GM04503 (cell line): ENCODE measurements around the gene KEL.

Experiments
- DNase-seq: peaks from one replicate; pipeline ENCODE4 v3.0.0-alpha.2; 2012; ENCODE audit warnings: low read depth

KEL gene

DNA sequence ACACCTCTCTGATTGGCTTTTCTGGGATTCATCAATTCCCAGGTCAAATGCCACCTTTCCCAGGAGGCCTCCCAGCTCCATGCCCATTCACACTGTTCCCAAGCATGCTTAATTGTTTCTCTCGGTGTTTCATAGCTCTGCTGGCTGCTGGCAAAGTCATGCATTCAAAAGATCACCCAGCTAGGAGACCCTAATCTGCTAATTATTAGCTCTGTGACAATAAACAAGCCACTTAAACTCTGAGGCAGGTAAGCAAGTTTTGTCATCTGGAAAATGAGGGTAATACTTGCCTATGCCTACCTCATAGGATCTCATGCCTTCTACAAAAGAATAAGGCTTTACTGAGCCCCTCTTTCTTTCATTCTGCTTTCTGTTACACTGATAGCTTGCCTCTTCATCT lies 828 bp upstream of the KEL start:
- DNase-seq, result no peak

DNA sequence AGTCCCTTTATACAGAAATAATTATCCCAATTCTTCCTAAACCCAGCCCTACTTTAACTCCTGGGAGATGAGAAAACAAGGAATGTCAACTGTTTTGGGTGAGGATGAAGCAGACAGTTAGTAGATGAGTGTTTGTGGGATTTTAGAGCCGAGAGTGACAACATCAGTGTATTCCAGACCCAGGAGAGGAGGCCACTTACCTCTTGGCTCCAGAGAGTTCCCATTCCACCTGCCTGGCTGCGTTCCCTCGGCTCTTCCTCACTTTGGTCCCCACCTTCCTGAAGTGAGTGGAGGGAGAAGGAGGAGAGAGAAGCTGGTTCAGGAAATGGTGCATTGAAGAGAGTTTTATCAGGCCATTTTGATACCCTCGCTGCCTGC lies 579 bp downstream of the KEL start:
- no peak for DNase-seq

DNA sequence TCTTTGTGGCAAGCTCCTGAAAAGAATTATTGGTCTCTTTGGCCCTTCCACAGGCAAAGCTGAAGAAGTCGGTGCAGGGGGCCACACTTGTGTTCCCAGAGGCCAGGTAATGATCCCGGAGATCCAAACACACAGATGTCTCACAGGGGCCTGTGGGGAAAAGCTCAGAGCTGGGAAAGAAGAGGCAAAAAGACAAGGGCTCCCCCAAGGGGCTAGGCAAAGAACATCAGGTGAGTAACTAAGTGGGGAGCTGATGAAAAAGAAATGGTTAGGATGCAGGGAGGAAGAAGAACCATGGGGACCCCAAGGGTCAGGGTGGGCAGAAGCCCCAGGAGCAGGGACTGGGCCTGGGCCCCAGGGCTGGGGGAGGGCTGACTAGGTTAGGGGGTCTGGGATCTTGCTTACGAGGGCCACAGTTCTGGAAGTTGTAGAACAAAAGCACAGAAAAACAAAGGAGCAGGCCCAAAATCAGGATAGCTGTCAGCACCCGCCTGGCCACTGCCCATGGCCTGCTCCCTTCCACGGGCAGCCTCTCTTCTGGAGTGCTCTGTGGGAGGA lies 1.1 kb downstream of the KEL start:
- no peak for DNase-seq

DNA sequence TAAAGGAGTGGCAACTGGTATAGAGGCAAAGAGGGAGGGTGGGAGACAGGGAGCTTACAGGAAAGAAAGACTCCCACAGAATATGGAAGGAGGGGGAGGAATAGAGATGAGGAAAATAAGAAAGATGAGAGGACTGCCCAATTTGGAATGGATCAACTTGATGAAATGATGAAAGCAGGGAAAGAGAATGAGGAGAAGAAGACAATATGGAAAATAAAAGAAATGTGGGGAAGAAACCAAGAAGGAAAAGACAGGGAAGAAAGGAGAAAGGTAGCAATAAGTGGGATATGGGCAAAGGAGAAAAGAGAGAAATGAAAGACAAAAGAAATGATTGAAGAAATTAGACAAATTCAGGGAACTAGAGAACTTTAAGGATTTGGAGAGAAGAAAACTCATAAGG lies 3.0 kb downstream of the KEL start:
- no peak for DNase-seq

DNA sequence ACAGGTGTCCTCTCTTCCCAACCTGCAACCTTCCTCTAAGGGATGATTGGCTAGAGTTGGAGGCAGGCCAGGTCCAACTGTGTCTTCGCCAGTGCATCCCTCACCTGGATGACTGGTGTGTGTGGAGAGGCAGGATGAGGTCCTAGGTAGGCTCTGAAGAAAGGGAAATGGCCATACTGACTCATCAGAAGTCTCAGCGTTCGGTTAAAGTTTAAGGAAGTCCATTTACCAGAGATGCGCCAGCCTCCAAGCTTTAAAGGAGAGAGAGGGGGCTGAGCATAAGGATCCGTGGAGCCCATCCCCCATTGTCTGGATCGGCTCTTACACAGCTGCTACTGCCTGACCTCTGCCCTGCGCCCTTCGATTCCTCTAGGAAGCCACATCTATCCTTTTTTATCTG lies 4.4 kb downstream of the KEL start:
- DNase-seq, result no peak

DNA sequence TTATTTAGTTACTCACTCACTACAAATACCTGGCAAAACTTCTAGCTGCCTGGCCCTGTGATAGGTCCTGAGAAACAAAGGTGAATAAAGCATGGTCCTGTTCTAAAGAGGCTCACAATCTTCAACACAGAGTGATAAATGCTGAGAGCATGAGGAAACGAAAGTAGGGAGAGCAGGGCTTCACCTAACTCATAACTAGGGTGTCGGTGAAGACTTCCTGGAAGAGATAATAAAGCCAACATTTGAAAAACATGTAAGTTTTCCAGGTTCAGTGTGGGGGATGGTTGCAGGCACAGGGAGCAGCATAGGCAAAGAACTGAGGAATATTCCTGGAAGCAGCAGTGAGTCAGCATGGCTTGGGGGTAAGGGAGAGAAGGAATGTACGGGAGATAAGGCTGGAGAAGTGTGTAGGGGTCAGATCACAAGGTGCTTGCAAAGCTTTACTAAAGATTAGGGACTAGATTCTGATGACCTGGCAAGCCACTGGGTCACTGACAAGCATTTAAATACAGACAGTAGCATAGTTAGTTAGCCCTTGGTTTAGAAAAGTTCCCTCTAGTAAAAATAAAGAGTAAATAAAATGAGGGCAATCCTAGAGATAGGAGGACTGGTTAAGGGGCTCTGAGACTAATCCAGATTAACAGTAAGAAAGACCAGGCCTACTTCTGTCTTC lies 5.1 kb downstream of the KEL start:
- no peak for DNase-seq

DNA sequence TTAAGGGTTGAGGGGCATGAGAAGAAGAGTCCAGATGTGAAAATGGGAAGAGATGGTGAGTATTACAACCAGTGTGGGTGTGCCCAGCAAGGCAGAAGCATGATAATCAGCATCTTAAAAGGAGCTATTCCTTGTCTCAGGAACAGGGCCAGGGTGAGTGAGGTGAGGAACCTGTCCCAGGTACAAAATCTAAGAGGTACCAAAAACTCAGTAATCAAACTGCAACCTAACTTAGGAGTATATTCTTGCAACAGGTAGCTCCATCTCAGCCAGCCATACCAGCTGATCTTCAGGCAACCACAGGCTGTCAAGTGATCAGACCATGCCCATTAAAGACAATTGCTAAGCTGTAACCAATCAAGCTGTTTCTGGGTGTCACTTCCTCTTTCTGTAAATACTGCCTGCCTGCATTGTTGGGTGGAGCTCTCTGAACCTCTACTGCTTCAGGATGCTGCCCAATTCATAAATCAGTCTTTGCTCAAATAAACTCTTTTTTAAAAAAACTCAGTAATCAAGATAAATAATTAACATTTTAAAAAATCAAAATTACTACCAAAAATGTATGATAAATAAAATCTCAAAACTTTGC lies 7.4 kb downstream of the KEL start:
- DNase-seq, result no peak

DNA sequence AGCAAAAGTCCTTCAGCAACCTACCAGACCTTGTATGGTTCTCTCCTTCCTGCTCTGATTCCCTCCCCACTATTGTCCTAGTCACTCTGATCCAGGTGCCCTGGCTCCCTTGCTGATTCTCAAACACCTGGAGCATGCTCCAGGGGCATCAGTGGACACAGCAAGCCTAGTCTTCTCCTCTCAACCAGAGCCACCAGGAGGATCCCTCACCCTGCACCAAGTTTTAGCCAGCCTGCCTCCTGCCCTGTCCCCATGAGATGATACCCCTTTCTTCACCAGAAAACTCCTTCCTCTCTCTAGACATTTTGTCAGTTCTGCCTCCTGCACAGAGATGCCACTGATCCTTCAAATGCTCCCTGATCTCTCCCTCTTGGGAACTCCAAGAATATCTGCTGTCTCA lies 11.9 kb downstream of the KEL start:
- no peak for DNase-seq

DNA sequence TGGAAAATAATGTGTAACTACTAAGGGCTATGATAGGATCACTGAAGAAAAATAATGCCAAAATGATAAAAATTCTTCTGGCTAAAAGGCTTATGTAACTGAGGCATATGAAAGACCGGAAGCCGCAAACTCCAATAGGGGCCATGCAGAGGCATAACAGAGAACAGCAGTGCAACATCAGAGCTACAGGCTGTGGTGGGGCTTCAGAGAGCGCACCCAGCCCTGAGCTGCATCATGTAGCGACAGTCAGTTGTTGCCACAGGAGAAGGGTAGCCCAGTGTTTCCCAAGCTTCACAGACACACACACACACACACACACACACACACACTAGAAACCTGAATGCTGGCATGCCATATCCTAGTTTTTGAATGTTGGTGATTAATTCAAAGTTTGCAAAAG lies 13.6 kb downstream of the KEL start:
- no peak for DNase-seq

DNA sequence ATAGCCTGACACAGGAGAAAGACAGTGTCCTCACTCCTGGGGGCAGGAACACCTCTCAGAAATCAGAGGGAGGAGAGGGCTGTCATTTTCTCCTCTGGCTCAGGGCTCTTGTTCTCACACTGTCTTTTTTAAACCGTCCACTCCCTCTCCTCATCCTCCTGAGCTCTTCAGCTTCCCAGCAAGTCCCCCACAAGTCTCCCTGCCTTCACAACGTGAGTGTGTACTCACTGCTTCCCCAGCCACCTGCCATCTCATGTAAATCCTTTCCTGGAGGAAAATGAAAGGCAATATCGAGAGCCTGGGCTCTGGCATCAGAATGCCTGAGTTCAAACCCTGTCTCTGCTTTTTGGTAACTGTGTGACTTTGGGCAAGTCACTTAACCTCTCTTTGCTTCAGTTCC lies 17.2 kb downstream of the KEL start:
- no peak for DNase-seq

DNA sequence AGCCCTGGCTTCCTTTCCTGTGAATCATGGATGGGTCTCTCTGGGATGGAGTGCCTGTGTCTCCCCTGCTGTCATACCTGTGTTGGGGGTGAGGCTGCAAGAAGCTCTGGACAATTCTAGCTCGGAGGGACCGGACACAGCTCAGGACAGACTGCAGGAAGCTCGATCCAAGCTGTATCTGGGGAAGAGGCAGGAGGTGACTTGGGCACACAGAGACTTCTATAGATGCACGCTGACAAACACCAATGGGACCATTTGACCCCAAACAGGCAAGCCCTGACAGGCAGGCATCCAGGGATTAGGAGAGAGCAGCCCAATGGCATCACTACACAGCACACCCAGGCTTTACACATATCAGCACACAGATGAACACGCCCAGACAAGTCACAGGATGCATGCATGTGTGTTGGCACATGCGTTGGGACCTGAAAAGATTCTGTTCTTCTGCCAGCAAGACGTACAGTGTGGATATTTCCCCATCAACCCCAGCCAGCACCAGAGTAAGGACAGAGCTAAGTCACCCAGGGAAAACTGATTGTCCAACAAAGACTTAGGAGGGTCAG lies 18.4 kb downstream of the KEL start:
- DNase-seq, result no peak

DNA sequence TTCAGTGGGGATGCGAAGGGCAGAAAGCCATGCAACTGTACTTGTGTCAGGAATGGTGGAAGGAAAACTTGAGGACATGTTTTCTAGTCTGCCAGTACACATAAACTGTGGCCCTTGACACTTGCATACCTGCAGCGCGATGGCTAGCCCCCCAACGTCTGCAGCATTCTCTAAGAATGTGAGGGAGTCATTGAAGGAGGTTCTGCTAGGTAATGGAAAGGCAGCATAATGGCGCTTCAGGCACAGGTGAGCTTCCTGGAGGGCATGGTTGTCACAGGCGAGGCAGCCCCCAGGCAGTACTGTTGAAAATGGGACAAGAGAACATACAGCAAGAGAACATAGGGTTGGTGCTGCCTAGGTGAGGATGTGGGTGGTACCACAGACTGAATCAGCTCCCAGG lies 19.4 kb downstream of the KEL start:
- DNase-seq, result no peak

DNA sequence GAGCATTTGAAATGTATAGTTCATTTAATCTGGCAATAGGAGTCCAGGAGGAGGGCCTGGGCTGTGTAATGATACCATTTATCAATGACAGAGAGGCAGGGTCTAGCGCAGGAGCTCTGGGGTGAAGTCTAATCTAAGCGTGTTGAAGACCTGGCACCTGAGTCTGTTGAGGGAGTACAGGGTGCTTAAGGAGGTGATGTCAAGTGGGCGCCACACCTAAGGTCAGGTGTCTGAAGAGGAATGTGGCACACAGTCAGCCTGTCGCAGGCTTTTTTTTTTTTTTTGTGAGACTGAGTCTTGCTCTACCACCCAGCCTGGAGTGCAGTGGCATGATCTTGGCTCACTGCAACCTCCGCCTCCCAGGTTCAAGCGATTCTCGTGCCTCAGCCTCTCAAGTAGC lies 20.6 kb downstream of the KEL start:
- DNase-seq, result no peak

DNA sequence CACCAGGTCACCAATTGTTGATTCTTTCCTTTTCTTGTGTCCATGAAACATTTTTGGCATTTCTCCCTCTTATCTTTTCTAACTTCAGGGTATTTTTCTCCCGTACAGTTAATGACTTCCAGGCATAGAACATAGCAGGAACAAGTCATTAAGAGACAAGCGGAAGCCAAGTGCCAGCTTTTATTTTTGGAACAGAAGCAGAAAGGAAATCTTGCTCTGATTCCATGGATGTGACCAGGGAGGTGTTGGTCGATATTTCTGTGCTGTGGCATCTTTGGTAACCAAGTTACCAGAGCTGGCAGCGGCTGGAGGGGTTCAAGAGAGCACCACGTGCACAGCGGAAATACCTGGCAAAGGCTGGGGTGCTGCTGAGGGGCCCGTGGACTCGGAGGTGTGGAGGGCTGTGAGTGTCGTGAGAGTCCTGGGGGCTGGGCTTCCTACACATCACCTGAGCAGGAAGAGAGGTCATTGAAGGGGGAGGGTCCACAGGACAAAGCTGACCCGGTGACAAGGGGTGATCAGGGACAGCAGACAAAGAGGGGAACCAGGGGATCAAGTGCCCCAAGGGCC lies 21.1 kb downstream of the KEL start:
- DNase-seq, result no peak

DNA sequence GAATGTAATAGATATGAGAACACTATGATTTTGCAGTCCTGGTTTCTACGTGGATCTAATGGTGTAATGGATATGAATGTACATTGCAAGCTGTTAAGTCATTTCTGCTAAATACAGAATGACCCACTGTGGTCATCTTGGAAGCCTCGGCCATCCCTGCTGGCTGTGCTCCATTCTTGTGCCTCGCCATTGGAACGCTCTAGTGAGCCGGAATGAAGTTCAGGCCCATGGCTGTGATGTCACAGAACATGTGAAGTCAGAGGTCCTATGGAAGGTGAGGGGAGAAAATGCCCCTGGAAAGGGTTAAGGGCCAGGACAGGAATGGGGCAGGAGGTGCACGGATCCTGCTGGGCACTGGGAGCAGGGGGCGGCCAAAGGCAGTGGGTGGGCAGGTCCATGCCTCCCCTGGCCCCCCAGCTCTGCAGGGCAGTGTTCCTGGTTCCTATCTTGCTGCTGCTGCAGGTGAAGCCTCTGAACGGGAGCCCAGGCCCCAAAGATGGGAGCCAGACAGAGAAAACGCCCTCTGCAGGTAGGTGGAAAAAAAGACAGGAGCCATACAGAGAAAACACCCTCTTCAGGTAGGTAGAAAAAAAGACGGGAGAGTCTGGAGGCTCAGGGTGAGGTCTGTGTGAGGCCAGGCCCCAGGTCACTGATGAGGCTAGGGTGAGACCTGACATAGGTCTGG lies 22.8 kb downstream of the KEL start, which contains the start of gene LLCFC1:
TSS of gene LLCFC1 (plus strand) at position 259 of the 685 bp plus-strand sequence. CDS start at position 397, 138 bp downstream.
- no peak for DNase-seq

DNA sequence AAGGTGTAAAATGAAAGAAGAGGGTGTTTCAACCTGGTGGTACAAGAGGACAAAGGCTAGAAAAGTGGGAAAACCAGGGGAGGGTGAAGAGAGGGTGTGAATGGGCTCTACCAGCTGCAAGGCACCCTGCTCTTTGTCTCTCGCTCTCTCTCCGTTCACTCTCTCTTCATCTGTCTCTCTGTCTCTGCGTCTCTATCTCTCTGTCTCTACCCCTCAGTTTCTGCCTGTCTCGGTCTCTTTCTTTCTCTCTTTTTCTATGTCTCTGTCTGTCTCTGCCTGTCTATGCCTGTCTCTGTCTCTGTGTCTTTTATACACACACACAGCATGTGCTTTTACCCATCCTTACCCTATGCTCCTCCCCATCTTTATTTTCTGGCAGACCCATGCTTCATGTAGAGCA lies 23.6 kb downstream of the KEL start:
- no peak for DNase-seq

DNA sequence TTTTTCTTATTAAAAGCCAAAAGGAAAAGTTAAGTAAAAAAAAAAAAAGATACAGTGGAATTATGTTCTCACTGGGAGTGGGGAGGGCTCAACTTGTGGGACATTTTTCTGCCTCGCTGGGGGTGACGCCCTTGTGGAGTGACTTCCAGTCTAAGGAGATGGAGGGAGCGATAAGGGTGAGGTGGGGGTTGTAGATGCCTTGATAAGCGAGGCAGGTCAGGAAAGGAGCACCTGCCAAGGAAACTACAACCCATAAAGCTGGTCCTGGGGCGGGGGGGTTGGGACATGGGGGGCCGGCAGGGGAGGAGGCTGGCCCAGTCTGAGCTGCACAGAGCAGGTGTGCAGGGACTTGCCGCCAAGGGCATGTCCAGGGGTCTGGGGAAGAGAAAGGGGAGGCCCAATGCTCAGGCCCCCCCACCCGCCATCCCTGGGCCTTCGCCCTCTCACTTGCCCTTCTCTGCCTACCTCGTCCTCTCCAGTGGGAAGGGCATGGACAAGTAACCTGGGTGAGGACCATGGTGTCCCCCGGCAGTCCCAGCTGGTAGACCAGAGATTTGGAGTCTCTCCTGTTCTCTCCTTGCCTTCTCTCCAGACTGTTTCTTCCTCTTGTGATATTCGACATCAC lies 26.1 kb downstream of the KEL start:
- DNase-seq, result no peak

DNA sequence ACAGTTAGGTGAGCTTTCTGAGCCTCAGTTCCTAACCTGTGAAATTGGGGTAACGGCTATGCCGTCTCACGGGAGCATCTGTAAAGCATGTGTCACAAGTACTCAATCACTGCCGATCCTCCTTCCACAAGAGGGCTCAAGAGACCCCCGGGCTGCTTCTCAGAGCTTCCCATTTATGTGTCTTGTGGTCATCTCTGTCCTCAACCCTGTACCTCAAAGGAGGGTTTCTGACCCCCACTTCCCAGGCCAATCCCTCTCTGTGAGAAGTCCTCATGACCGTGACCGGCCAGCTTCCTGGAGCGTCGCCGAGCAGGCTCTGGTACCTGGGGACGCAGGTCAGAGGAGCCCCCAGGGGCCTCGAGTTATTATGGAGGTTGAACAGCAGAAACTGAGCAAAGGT lies 28.1 kb downstream of the KEL start:
- no peak for DNase-seq

DNA sequence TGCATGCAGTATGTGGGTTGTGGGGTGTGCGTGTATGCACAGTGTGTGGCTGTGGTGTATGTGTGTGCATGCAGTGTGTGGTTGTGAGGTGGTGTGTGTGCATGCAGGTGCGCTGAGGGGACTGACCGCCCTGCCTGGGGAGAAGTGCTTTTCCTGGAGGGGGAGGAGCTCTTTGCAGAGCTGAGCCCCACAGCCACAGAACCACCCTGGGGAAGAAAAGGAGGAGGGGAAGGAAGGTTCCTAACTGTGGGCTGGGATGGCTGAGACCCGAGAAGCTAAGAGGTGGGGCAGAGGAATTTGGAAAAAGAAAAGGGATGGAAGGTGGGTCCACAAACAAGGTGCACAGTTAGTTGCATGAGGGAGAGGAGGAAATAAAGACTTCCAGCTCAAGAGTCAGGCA lies 28.5 kb downstream of the KEL start, which contains the start of gene TRPV5:
TSS of gene TRPV5 (minus strand) at position 123 of the 400 bp plus-strand sequence. CDS start 287 bp downstream, outside the sequence.
- DNase-seq, result no peak

DNA sequence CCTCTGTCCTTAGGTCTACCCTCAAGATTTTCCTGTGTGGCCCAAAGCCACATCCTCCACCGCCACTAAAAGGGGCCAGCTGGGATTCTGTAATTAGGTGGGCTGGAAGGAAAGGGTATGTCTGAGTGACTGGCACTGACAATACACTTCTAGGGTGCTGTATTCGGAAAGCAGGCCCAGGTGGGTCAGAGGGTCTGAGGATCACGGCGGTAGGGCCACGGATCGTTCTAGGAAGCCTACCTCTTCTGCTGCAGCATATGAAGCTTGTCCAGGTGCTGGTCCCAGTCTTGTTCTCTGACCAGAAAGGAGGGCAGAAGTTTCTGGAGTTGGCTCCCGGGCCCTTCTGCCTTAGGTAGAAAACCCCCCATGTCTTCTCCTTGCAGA lies 29.1 kb downstream of the KEL start:
- DNase-seq, result no peak

DNA sequence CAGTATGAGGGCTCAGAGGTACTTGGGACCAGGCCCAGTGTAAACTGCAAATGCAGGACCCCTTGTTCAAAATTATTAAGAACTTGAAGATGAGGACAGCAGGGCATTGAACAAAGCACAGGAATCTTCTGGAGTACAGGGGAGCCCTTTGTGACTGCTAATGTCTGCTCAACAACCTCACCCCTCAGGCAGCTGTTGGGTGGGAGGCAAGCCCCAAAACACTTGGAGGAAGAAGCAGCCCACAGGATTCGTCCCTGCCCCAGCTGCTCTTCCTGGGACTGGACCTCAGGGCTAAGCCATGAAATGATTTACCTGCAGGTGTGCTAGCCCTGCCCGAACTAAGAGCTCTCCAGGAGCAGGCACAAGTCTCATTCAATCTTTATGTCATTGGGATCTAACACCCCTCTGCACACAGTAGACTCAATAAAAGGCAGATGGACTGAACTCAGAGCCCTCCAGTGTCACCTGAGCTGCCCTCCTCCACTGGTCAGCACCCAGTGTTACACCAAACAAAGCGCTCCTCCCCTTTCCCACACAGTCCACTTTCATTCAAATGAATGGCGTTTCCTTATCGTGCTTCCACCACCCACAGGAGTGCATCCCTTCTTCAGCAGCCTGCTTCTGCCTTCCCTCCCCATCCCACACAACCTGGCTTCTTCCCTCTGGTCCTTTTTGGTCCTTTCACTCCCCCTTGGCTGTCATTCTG lies 29.6 kb downstream of the KEL start:
- DNase-seq, result no peak
